GM23248 (cell line): ENCODE results near the gene INO80D.
"Not testable (repeated sequence)": the region's sequence is repeated elsewhere in the genome, so short reads cannot be mapped to it uniquely, and the experiment has no call there.

Experiments used
- EZH2 ChIP-seq: fragments of 200-600 bp; sonication (generic); IDR thresholded peaks from 2 replicates; pipeline ENCODE4 v1.6.1; 2018; ENCODE audit warnings: antibody characterized with exemption, mild to moderate bottlenecking; ENCODE audit not compliant: insufficient read depth, poor library complexity, severe bottlenecking
- EZH2phosphoT487 ChIP-seq: fragments of 200-600 bp; sonication (generic); IDR thresholded peaks from 2 replicates; pipeline ENCODE4 v1.6.1; 2018; ENCODE audit warnings: antibody characterized with exemption, moderate library complexity, mild to moderate bottlenecking, low read depth; ENCODE audit not compliant: insufficient read depth

DNA sequence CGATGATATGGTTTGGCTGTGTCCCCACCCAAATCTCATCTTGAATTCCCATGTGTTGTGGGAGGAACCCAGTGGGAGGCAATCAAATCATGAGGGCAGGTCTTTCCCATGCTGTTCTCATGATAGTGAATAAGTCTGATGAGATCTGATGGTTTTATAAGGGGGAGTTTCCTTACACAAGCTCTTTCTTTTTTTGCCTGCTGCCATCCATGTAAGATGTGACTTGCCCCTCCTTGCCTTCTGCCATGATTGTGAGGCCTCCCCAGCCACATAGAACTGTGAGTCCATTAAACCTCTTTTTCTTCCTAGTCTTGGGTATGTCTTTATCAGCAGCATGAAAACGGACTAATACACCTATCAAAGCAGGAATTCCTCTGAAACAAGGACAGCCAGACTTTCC lies 107.2 kb downstream of the INO80D start:
- TF ChIP-seq EZH2, EZH2phosphoT487: not testable (repeated sequence)
